ENCODE results near the gene TMC5. TPM values are rescaled to one million over a fixed set of nuclear protein-coding genes. Genes with fewer than 3 reads are reported as not detected.

Gene TMC5
- total RNA-seq, 1 experiment from 2014 or later = not detected

DNA sequence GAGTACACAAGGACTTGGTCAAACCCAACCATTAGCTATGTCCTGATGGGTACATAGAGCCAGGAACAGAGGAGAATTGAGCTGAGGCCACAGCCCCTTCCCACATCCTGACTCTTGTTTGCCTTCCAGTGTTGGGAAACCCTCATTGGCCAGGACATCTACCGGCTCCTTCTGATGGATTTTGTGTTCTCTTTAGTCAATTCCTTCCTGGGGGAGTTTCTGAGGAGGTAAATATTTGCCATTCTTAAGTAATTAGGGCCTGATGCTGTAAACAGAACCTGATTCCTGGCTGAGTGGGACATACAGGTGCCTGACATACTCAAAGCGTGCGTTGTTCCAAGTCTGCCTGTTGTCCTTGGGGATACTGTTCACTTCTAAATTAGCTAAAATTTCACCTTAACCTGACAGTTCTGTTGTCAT is 61.6 kb downstream of the TMC5 start:
- Histone ChIP-seq H3K9me3 (peaks cover 2% of the 10 kb centered on the region), H3K4me3 (no peak overlapping the region), H3K36me3 (no peaks in the 10 kb centered on the region), H3K27me3 (no peaks in the 10 kb centered on the region; the same call in 1 of the 2 replicates)
- no peak for DNase-seq

GRCh38 chr16:19481296-19481695 is 63.6 kb downstream of the TMC5 start:
- H3K36me3 ChIP-seq = no peaks in the 10 kb centered on the region
- no peaks in the 10 kb centered on the region; the same call in 1 of the 2 replicates for H3K27me3 ChIP-seq
- no peak overlapping the region for H3K4me3 ChIP-seq
- DNase-seq = no peak
- H3K9me3 ChIP-seq = peaks cover 2% of the 10 kb centered on the region

- peaks cover 2% of the 10 kb centered on the region for H3K9me3 ChIP-seq
- no peak overlapping the region for H3K4me3 ChIP-seq
- DNase-seq = no peak
- no peaks in the 10 kb centered on the region for H3K36me3 ChIP-seq
- no peaks in the 10 kb centered on the region for H3K27me3 ChIP-seq
Observed at GRCh38 chr16:19481769-19482168, 64.1 kb downstream of the TMC5 start.

DNA sequence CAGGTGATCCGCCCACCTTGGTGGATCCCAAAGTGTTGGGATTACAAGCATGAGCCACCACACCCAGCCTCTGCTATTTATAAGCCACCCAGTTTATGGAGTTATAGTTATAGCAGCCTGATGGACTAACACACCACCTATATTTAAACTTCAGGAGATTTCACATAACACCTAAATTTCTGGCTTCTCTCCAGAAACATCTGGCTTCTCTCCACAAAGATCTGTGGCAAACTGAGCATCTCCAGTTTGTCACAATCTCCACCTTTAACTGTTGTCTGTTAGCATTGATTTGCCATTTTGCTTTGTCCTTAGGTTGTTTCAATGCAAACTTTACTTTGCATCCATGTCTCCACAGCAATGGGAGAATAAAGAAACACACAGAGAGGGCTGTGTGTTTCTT is 64.6 kb downstream of the TMC5 start:
- Histone ChIP-seq H3K4me3 (no peak overlapping the region), H3K27me3 (no peaks in the 10 kb centered on the region), H3K9me3 (peaks cover 2% of the 10 kb centered on the region), H3K36me3 (no peaks in the 10 kb centered on the region)
- no peak for DNase-seq

DNA sequence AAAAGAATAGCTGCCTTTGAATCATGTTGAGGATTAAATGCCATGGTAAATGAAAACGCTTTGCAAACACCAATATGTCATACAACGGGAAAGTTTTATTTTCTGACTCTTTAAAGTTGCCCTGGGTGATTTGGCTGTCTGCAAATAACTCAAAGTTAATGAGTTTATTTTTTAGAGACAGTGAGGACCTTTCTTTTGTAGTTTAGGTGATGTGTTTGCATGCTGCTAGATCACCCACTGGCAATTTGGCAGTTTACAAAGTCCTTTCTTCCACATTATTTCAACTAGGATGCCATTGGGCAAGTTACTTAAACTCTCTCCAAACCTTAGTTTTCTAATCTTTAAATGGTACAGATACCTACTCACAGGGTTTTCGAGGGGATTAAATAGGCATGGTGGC is 66.4 kb downstream of the TMC5 start:
- Histone ChIP-seq H3K27me3 (no peaks in the 10 kb centered on the region), H3K4me3 (no peak overlapping the region), H3K36me3 (no peaks in the 10 kb centered on the region), H3K9me3 (peaks cover 2% of the 10 kb centered on the region)
- no peak for DNase-seq

DNA sequence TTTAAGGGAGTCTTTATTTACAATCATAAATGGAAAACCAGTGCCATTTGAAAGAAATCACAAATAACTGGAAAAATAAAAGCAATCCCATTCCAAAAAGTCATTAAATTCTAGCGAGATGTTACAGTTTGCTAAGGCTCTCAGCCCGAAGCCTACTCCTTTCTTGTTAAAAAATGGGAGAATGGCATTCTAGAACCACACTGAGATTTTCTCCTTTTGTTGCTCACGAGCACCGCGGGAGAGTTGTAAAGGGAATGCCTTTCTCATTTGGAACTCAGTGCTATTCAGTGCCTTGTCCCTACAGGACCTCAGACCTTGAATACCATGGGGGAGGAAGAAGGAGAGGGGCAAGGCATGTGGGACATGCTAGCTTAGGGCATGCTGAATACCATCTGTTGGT is 67.9 kb downstream of the TMC5 start:
- H3K36me3 ChIP-seq = no peaks in the 10 kb centered on the region
- H3K9me3 ChIP-seq = peaks cover 2% of the 10 kb centered on the region
- no peak for DNase-seq
- no peak overlapping the region for H3K4me3 ChIP-seq
- H3K27me3 ChIP-seq = no peaks in the 10 kb centered on the region; the same call in 1 of the 2 replicates

- DNase-seq = no peak
- Histone ChIP-seq H3K36me3 (no peaks in the 10 kb centered on the region), H3K27me3 (no peaks in the 10 kb centered on the region; the same call in 1 of the 2 replicates), H3K4me3 (no peak overlapping the region), H3K9me3 (peaks cover 2% of the 10 kb centered on the region)
Observed at GRCh38 chr16:19486051-19486450, 68.4 kb downstream of the TMC5 start.

DNA sequence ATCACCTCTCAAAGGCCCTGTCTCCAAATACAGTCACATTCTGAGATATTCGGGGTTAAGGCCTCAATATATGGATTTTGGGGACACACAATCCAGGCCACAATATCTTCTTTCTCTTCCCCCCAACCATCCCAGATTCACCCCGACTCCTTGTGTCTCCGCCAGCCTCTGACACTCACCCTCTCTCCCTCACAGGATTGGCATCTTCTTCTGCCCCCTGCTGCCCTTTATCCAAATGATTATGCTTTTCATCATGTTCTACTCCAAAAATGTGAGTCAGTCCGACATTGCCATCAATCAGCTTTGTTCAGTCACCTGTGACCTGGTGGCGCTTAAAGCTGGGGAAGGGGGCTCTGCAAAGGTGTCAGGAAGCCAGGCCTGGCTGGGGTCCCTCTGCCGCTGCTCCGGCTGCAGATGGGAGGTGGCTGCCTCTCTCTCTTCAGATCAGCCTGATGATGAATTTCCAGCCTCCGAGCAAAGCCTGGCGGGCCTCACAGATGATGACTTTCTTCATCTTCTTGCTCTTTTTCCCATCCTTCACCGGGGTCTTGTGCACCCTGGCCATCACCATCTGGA is 69.2 kb downstream of the TMC5 start:
- DNase-seq = no peak

GRCh38 chr16:19488213-19488640 is 70.5 kb downstream of the TMC5 start:
- DNase-seq = no peak
- no peak overlapping the region for H3K4me3 ChIP-seq
- no peaks in the 10 kb centered on the region for H3K9me3 ChIP-seq
- H3K27me3 ChIP-seq = no peaks in the 10 kb centered on the region; the same call in 1 of the 2 replicates
- H3K36me3 ChIP-seq = no peaks in the 10 kb centered on the region

More for the DNA sequence above, 69.2 kb downstream of the TMC5 start:
- Histone ChIP-seq H3K9me3 (no peaks in the 10 kb centered on the region; the same call in 1 of the 2 replicates), H3K36me3 (no peaks in the 10 kb centered on the region), H3K27me3 (no peaks in the 10 kb centered on the region; the same call in 1 of the 2 replicates), H3K4me3 (no peak overlapping the region)

DNA sequence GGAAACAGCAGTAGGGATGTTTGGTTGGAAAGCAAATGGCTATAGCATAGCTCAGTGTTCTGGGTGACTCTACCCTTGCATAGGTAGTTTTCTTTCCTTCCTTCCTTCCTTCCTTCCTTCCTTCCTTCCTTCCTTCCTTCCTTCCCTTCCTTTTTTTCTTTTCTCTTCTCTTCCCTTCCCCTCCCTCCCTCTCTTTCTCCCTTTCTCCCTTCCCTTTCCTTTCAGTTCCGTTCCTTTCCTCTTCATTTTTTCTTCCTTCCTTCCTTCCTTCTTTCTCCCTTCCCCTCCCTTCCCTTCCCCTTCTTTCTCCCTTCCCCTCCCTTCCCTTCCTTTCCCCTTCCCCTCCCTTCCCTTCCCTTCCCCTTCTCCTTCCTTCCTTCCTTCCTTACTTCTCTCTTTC is 72.9 kb downstream of the TMC5 start:
- H3K27me3 ChIP-seq = no peaks in the 10 kb centered on the region; the same call in 1 of the 2 replicates
- no peaks in the 10 kb centered on the region for H3K36me3 ChIP-seq
- no peaks in the 10 kb centered on the region for H3K9me3 ChIP-seq
- no peak for DNase-seq
- H3K4me3 ChIP-seq = no peak overlapping the region

GRCh38 chr16:19497176-19497575 is 79.5 kb downstream of the TMC5 start:
- no peak for DNase-seq
- Histone ChIP-seq H3K9me3 (no peaks in the 10 kb centered on the region), H3K36me3 (peaks cover 6% of the 10 kb centered on the region; the same call in 1 of the 2 replicates), H3K4me3 (no peak overlapping the region), H3K27me3 (no peaks in the 10 kb centered on the region)

GRCh38 chr16:19499006-19499405 is 81.3 kb downstream of the TMC5 start:
- H3K36me3 ChIP-seq = peaks cover 17% of the 10 kb centered on the region
- no peaks in the 10 kb centered on the region for H3K27me3 ChIP-seq
- DNase-seq = no peak
- no peak overlapping the region for H3K4me3 ChIP-seq
- no peaks in the 10 kb centered on the region for H3K9me3 ChIP-seq

DNA sequence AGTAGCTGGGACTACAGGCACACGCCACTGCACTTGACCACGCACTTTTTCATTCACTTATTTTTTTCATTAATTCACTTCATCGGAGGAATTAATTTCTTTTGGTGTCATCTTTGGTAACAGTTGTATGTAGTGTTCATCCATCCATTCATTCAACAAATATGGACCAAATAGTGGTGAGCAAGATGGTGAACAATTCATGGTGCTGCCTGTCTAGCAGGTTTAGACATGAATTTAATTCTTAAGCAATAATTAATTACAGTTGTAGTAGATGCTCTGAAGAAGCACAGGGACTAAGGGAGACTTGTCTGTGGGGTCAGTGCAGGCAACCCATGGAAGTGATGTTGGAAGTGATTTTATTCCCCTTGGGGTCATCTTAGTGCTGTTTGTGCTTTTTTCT is 81.8 kb downstream of the TMC5 start:
- Histone ChIP-seq H3K27me3 (no peaks in the 10 kb centered on the region), H3K9me3 (no peaks in the 10 kb centered on the region), H3K36me3 (peaks cover 20% of the 10 kb centered on the region), H3K4me3 (no peak overlapping the region)
- no peak for DNase-seq

- no peaks in the 10 kb centered on the region for H3K9me3 ChIP-seq
- H3K27me3 ChIP-seq = no peaks in the 10 kb centered on the region
- peak; percentile 56 for DNase-seq
- no peak overlapping the region for H3K4me3 ChIP-seq
- H3K36me3 ChIP-seq = peaks cover 20% of the 10 kb centered on the region
Observed at GRCh38 chr16:19502395-19503131, 84.9 kb downstream of the TMC5 start.

- Histone ChIP-seq H3K27me3 (no peaks in the 10 kb centered on the region), H3K9me3 (no peaks in the 10 kb centered on the region), H3K4me3 (no peak overlapping the region), H3K36me3 (peaks cover 20% of the 10 kb centered on the region)
- no peak for DNase-seq
Observed at GRCh38 chr16:19503461-19504075, 85.9 kb downstream of the TMC5 start.

DNA sequence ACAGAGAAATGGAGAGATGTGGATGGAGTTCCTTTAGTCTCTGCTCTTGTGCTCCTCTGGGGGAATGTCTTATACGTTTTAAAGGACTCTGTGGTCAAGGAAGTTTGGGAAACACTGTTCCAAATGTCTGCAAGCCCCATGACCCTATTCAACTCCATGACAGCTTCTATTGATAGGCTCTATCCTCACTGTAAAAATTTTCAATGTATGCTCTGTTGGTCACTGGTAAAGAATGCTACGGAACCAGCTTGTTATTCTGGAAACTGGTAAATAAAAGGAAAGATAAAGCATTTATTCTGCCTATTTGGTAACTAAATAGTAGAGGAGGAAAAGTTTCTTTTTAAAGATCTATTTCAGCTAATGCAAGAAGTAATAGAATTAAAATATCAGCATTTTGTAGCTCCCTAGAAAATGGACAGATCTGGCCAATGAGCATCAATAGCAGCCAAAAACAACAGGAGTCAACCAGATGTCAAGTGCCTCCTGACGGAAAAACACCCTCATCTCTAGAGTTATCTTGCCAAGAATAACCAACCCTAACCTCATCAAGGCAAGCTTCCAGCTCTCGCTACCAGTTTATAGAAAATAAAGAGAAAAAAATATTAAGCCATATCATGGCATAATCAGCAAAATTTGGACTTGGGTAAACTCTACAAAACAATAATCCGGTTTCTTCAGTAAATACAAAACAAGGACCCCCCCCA is 88.1 kb downstream of the TMC5 start:
- Histone ChIP-seq H3K9me3 (no peaks in the 10 kb centered on the region), H3K27me3 (no peaks in the 10 kb centered on the region), H3K36me3 (peaks cover 25% of the 10 kb centered on the region), H3K4me3 (no peak overlapping the region)
- DNase-seq = peak; percentile 64

GRCh38 chr16:19506965-19507364 is 89.3 kb downstream of the TMC5 start:
- Histone ChIP-seq H3K36me3 (peaks cover 21% of the 10 kb centered on the region), H3K9me3 (no peaks in the 10 kb centered on the region), H3K27me3 (no peaks in the 10 kb centered on the region), H3K4me3 (no peak overlapping the region)
- no peak for DNase-seq
